Measurements from ENCODE around the gene DUSP7.

DNA sequence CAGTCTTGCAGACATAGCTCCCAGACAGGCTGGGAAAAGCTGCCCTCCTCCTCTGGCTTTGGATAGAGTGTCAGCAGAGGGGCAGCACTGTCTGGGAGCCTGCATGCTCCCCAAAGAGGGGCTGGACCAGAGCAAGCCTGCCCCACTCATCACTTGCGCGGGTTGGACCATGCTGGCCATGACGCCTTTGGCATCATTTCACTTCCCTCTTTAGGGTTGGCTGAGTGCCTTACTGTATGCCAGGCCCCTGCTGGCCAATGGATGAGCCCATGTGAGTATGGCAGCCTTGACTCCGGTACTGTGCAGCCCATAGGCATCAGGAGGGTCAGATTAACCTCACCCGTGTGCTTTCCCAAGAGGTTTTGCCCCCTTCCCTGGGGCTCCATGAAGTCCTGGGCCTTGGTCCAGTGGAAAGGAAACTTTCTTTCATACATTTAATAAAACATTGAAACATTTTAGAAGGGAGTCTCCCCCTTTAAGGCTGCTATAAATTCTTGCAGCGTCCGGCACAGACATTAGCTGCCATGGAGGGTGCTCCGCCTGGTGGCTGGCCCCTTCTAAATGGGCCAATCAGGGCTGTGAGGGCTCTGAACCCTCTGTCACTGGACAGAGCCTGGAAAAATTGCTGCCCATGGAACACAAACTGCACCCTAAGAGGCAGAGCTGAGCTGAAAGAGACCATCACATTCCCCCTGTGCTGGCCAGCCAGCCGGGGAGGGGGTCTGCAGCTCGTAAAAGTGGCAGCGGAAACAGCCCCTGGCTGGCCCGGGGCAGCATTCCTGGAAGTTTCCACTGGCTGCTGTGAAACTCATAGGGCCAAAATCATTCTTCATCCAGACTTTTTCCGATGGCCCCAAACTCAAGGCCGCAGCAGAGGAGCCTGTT lies 20.8 kb upstream of the DUSP7 start:
- TF ChIP-seq, protein P1, sequence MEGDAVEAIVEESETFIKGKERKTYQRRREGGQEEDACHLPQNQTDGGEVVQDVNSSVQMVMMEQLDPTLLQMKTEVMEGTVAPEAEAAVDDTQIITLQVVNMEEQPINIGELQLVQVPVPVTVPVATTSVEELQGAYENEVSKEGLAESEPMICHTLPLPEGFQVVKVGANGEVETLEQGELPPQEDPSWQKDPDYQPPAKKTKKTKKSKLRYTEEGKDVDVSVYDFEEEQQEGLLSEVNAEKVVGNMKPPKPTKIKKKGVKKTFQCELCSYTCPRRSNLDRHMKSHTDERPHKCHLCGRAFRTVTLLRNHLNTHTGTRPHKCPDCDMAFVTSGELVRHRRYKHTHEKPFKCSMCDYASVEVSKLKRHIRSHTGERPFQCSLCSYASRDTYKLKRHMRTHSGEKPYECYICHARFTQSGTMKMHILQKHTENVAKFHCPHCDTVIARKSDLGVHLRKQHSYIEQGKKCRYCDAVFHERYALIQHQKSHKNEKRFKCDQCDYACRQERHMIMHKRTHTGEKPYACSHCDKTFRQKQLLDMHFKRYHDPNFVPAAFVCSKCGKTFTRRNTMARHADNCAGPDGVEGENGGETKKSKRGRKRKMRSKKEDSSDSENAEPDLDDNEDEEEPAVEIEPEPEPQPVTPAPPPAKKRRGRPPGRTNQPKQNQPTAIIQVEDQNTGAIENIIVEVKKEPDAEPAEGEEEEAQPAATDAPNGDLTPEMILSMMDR (IDR thresholded peaks at IDR 0.05; ENCODE audit: extremely low read depth in 1 of 2, insufficient read depth in 1 of 2, low read depth in 1 of 2, low read length in 2 of 2), result no peak
- TF ChIP-seq POLR2A (IDR thresholded peaks at IDR 0.05; ENCODE audit: low read depth, low read length) (no peak), MYC (IDR thresholded peaks at IDR 0.05; ENCODE audit: low read depth, low read length) (no peak), MAX (IDR thresholded peaks at IDR 0.05; ENCODE audit: insufficient read depth, insufficient read length) (no peak), GATA2 (IDR thresholded peaks at IDR 0.05; ENCODE audit: insufficient read depth, insufficient read length, low read depth, low read length) (no peak)
